Measurements from ENCODE around the gene MYRF. TPM values are rescaled to one million over a fixed set of nuclear protein-coding genes. Genes with fewer than 3 reads are reported as not detected.

The MYRF gene
- total and polyA plus RNA-seq, 2 of the 4 experiments (the other 2 are of a cell fraction): 1.6 to 10.7 TPM

GRCh38 chr11:61710019-61710418 lies 42.4 kb upstream of the MYRF start:
- Histone ChIP-seq H3K18ac (ENCODE audit: low read depth, low read length) (no peak overlapping the region), H3K4ac (ENCODE audit: low read depth, low read length) (no peak overlapping the region), H4K8ac (ENCODE audit: low read depth in 2 of 2, low read length in 2 of 2) (no peak overlapping the region), H3K36me3 (ENCODE audit: control insufficient read depth, insufficient read depth, low read length) (no peaks in the 10 kb centered on the region), H3K4me3 (ENCODE audit: insufficient read depth, low read depth, low read length) (no peak overlapping the region), H4K20me1 (ENCODE audit: insufficient read depth, low read length) (no peaks in the 10 kb centered on the region), H4K91ac (ENCODE audit: insufficient read depth, low read depth, low read length) (no peak overlapping the region), H3K27ac (ENCODE audit: insufficient read depth, low read length) (no peak overlapping the region), H2AK5ac (ENCODE audit: low read depth, low read length) (no peak overlapping the region), H3K14ac (replicated peaks; ENCODE audit: low read depth, low read length) (no peak overlapping the region), H3K4me1 (ENCODE audit: control insufficient read depth, insufficient read depth, low read length) (no peaks in the 10 kb centered on the region), H4K5ac (ENCODE audit: low read depth, low read length) (no peak overlapping the region), H2BK5ac (ENCODE audit: low read depth, low read length, poor library complexity, severe bottlenecking) (no peak overlapping the region), H2AFZ (replicated peaks; ENCODE audit: low read length, poor library complexity) (no peak overlapping the region), H3K4me2 (ENCODE audit: low read depth, low read length) (no peak overlapping the region), H3K27me3 (ENCODE audit: control insufficient read depth, insufficient read depth, low read length) (peaks cover 21% of the 10 kb centered on the region; the same call in 1 of the 2 replicates), H2AK9ac (replicated peaks; ENCODE audit: low read depth, low read length, poor library complexity) (no peak overlapping the region), H3K23ac (ENCODE audit: low read depth, low read length) (no peak overlapping the region), H3K9me1 (ENCODE audit: insufficient read depth, low read length) (no peaks in the 10 kb centered on the region), H3K56ac (ENCODE audit: extremely low read depth, insufficient read depth, low read length) (no peak overlapping the region), H2BK120ac (ENCODE audit: low read depth, low read length) (no peak overlapping the region), H3K9ac (ENCODE audit: low read depth, low read length) (no peak overlapping the region), H3K79me1 (ENCODE audit: low read depth in 1 of 2, low read length in 2 of 2) (no peaks in the 10 kb centered on the region), H2BK15ac (ENCODE audit: low read depth, low read length) (no peak overlapping the region), H2BK20ac (ENCODE audit: low read depth, low read length) (no peak overlapping the region), H3K9me3 (ENCODE audit: control insufficient read depth, insufficient read depth, low read length) (no peaks in the 10 kb centered on the region)
- 60% methylated on average over 1 of the region's 7 CpGs; no CpG with 5 or more reads in 1 of the 2 experiments for WGBS, 2 experiments (ENCODE audit: extremely low coverage in 2 of 2, insufficient read length in 1 of 2)
- DNase-seq: no peak
- ChIA-PET CTCF (no interaction called here), POLR2A (ENCODE audit: unreplicated experiment) (no interaction called here)
- dilution Hi-C loops (cut with HindIII; ENCODE audit: low sequenced_read_pairs, unreplicated experiment) (no loop called here), intact Hi-C loops (cut with micrococcal nuclease) (no loop called here), in situ Hi-C loops (cut with MboI; ENCODE audit: low sequenced_read_pairs) (no loop called here)
- no TSS peak for BruUV-seq (replicated peaks)
- ATAC-seq (ENCODE audit: low read depth): no peak
- TF ChIP-seq USF2 (IDR thresholded peaks at IDR 0.05; ENCODE audit: low read depth, low read length) (no peak), MAFK (IDR thresholded peaks at IDR 0.05; ENCODE audit: low read depth, low read length) (no peak), CTCF (conservative IDR thresholded peaks at IDR 0.05; ENCODE audit: low read depth, low read length) (no peak), CHD1 (IDR thresholded peaks at IDR 0.05; ENCODE audit: low read depth, low read length) (no peak), NFE2L2 (IDR thresholded peaks at IDR 0.05; ENCODE audit: low read depth, low read length) (no peak), SMC3 (IDR thresholded peaks at IDR 0.05; ENCODE audit: low read depth, low read length) (no peak), MXI1 (IDR thresholded peaks at IDR 0.05; ENCODE audit: borderline replicate concordance, low read depth, low read length) (no peak), RCOR1 (IDR thresholded peaks at IDR 0.05; ENCODE audit: insufficient replicate concordance, low read length) (no peak), MAZ (IDR thresholded peaks at IDR 0.05; ENCODE audit: borderline replicate concordance, low read depth, low read length) (no peak)
